LNCaP clone FGC (cell line): ENCODE results near the gene CDK7.

Source experiments
- DNase-seq: peaks from one replicate; pipeline ENCODE4 v3.0.0-alpha.2; 2011; ENCODE audit warnings: low read depth
- H3K4me3 ChIP-seq: 2 replicates; pipeline ENCODE4 v1.5.1; 2011; ENCODE audit warnings: mild to moderate bottlenecking, low read depth, low read length, control low read depth
- CTCF ChIP-seq: IDR thresholded peaks from 2 replicates; pipeline ENCODE4 v1.5.1; 2012; ENCODE audit warnings: mild to moderate bottlenecking; ENCODE audit not compliant: control insufficient read depth, insufficient read depth; ENCODE audit errors: extremely low read depth

Gene CDK7

GRCh38 chr5:69234457-69235268 lies at the start of gene CDK7:
Gene CDK7 (plus strand): TSS chr5:69234886. CDS start chr5:69234976, 90 bp downstream.
- DNase-seq, result peak; percentile 85
- peak within 1 kb of the TSS; percentile 74 for H3K4me3 ChIP-seq
- no peak for TF ChIP-seq CTCF

- no peak overlapping the region for H3K4me3 ChIP-seq
- no peak for DNase-seq
- no peak for TF ChIP-seq CTCF
Observed at GRCh38 chr5:69187342-69187741, 47.3 kb upstream of the CDK7 start.

GRCh38 chr5:69188811-69189161 lies 45.9 kb upstream of the CDK7 start:
- peak overlapping the region; percentile 97 for H3K4me3 ChIP-seq
- TF ChIP-seq CTCF, result no peak
- DNase-seq, result no peak

GRCh38 chr5:69189162-69190086 lies 45.3 kb upstream of the CDK7 start, which contains the start of gene CENPH:
Gene CENPH (plus strand): TSS chr5:69189583. CDS start chr5:69189635, 52 bp downstream.
- peak within 1 kb of the TSS; percentile 97 for H3K4me3 ChIP-seq
- no peak for TF ChIP-seq CTCF
- peak; percentile 63 for DNase-seq

GRCh38 chr5:69202497-69202896 lies 32.2 kb upstream of the CDK7 start:
- no peak overlapping the region for H3K4me3 ChIP-seq
- DNase-seq, result no peak
- TF ChIP-seq CTCF, result no peak

GRCh38 chr5:69206528-69207190 lies 28.0 kb upstream of the CDK7 start:
- TF ChIP-seq CTCF, result no peak
- DNase-seq, result no peak
- H3K4me3 ChIP-seq, result no peak overlapping the region
